Loucy (cell line): ENCODE data around the gene SLC46A2.

Experiments
- H2AFZ ChIP-seq: fragments of 200-600 bp; sonication (generic); 2 replicates; pipeline ENCODE4 v1.6.0; 2016; ENCODE audit warnings: antibody characterized with exemption, mild to moderate bottlenecking, low read length, moderate library complexity
- H3F3A ChIP-seq: fragments of 200-600 bp; 2 replicates; pipeline ENCODE4 v1.6.0; 2016; ENCODE audit warnings: antibody characterized with exemption, low read depth, mild to moderate bottlenecking
- H3K27me3 ChIP-seq: fragments of 200-600 bp; sonication (generic); 2 replicates; pipeline ENCODE4 v1.6.1; 2014; ENCODE audit warnings: low read length, mild to moderate bottlenecking; ENCODE audit not compliant: insufficient read depth, poor library complexity, severe bottlenecking
- H3K36me3 ChIP-seq: fragments of 200-600 bp; sonication (generic); 2 replicates; pipeline ENCODE4 v1.6.1; 2016; ENCODE audit warnings: low read length; ENCODE audit not compliant: insufficient read depth
- H3K4me1 ChIP-seq: fragments of 200-600 bp; sonication (generic); 2 replicates; pipeline ENCODE4 v1.5.1; 2014; ENCODE audit warnings: low read length, mild to moderate bottlenecking; ENCODE audit not compliant: insufficient read depth, poor library complexity, severe bottlenecking
- H3K4me2 ChIP-seq: fragments of 200-600 bp; sonication (generic); 2 replicates; pipeline ENCODE4 v1.6.0; 2014; ENCODE audit warnings: antibody characterized with exemption, low read length, low read depth, mild to moderate bottlenecking; ENCODE audit not compliant: poor library complexity, severe bottlenecking
- H3K4me3 ChIP-seq: fragments of 200-600 bp; sonication (generic); 2 replicates; pipeline ENCODE4 v1.5.1; 2014; ENCODE audit warnings: low read length, mild to moderate bottlenecking, mixed read lengths; ENCODE audit not compliant: poor library complexity, severe bottlenecking
- H3K79me2 ChIP-seq: fragments of 200-600 bp; sonication (generic); 2 replicates; pipeline ENCODE4 v1.6.1; 2014; ENCODE audit warnings: low read length; ENCODE audit not compliant: insufficient read depth
- H3K9ac ChIP-seq: fragments of 200-600 bp; sonication (generic); 2 replicates; pipeline ENCODE4 v1.6.0; 2014; ENCODE audit warnings: mild to moderate bottlenecking, low read depth, low read length, moderate library complexity; ENCODE audit not compliant: poor library complexity, severe bottlenecking
- H3K9me2 ChIP-seq: fragments of 200-600 bp; sonication (generic); replicated peaks from 2 replicates; pipeline ENCODE4 v1.6.1; 2016; ENCODE audit warnings: low read depth, low read length, mixed read lengths
- H3K9me3 ChIP-seq: fragments of 200-600 bp; sonication (generic); 2 replicates; pipeline ENCODE4 v1.6.1; 2014; ENCODE audit warnings: mild to moderate bottlenecking, antibody characterized with exemption, low read length, low read depth; ENCODE audit not compliant: insufficient read depth
- H4K20me1 ChIP-seq: fragments of 200-600 bp; sonication (generic); 2 replicates; pipeline ENCODE4 v1.6.0; 2014; ENCODE audit warnings: antibody characterized with exemption, low read length, mild to moderate bottlenecking; ENCODE audit not compliant: insufficient read depth, poor library complexity, severe bottlenecking
- CTCF ChIP-seq: fragments of 200-600 bp; sonication (generic); conservative IDR thresholded peaks from 2 replicates; pipeline ENCODE4 v1.5.1; 2014; ENCODE audit warnings: mild to moderate bottlenecking, antibody characterized with exemption, low read length
- EZH2phosphoT487 ChIP-seq: fragments of 200-600 bp; IDR thresholded peaks from 2 replicates; pipeline ENCODE4 v1.6.1; 2018; ENCODE audit warnings: antibody characterized with exemption, mild to moderate bottlenecking, moderate library complexity, borderline replicate concordance

The SLC46A2 gene

GRCh38 chr9:112870556-112870955, 20.1 kb downstream of the SLC46A2 start:
- H3K36me3 ChIP-seq, result no peaks in the 10 kb centered on the region
- no peaks in the 10 kb centered on the region for H3K9me3 ChIP-seq
- H3K4me2 ChIP-seq, result no peak overlapping the region
- no peaks in the 10 kb centered on the region for H3F3A ChIP-seq
- H3K9ac ChIP-seq, result no peak overlapping the region
- no peaks in the 10 kb centered on the region for H3K79me2 ChIP-seq
- no peaks in the 10 kb centered on the region for H3K27me3 ChIP-seq
- TF ChIP-seq EZH2phosphoT487, result no peak
- TF ChIP-seq CTCF, result no peak
- H3K4me1 ChIP-seq, result no peaks in the 10 kb centered on the region
- no peak overlapping the region for H3K4me3 ChIP-seq
- H3K9me2 ChIP-seq, result no peaks in the 10 kb centered on the region
- no peak overlapping the region for H2AFZ ChIP-seq
- H4K20me1 ChIP-seq, result no peaks in the 10 kb centered on the region

- TF ChIP-seq EZH2phosphoT487, result no peak
- no peak for TF ChIP-seq CTCF
- Histone ChIP-seq H3F3A (no peaks in the 10 kb centered on the region), H3K4me3 (no peak overlapping the region), H3K36me3 (no peaks in the 10 kb centered on the region), H3K79me2 (no peaks in the 10 kb centered on the region), H3K9ac (no peak overlapping the region), H3K4me2 (no peak overlapping the region), H3K9me2 (no peaks in the 10 kb centered on the region), H3K27me3 (no peaks in the 10 kb centered on the region), H2AFZ (no peak overlapping the region), H3K9me3 (no peaks in the 10 kb centered on the region), H4K20me1 (no peaks in the 10 kb centered on the region), H3K4me1 (no peaks in the 10 kb centered on the region)
These were observed 20.8 kb downstream of the SLC46A2 start for GRCh38 chr9:112869917-112870316.

- H3K9ac ChIP-seq, result no peak overlapping the region
- no peaks in the 10 kb centered on the region for H3K36me3 ChIP-seq
- H3K27me3 ChIP-seq, result no peaks in the 10 kb centered on the region
- H3K9me2 ChIP-seq, result no peaks in the 10 kb centered on the region
- no peak for TF ChIP-seq EZH2phosphoT487
- no peak for TF ChIP-seq CTCF
- H3K4me2 ChIP-seq, result no peak overlapping the region
- H3F3A ChIP-seq, result no peaks in the 10 kb centered on the region
- H3K4me3 ChIP-seq, result no peak overlapping the region
- H2AFZ ChIP-seq, result no peak overlapping the region
- H3K79me2 ChIP-seq, result no peaks in the 10 kb centered on the region
- no peaks in the 10 kb centered on the region for H4K20me1 ChIP-seq
- H3K4me1 ChIP-seq, result no peaks in the 10 kb centered on the region
- H3K9me3 ChIP-seq, result no peaks in the 10 kb centered on the region
These were observed 21.6 kb downstream of the SLC46A2 start for GRCh38 chr9:112869041-112869529.
